ENCODE measurements around the gene UBE3B. TPM values are rescaled to one million over a fixed set of nuclear protein-coding genes. Genes with fewer than 3 reads are reported as not detected.

UBE3B gene
- total RNA-seq, 1 donor from 2014 or later = 28.4 TPM

- H3K4me1 Mint-ChIP-seq = peaks cover 26% of the 10 kb centered on the region
- H3K4me3 Mint-ChIP-seq = peak overlapping the region; percentile 19
- peaks cover 50% of the 10 kb centered on the region for H3K79me2 ChIP-seq (ENCODE audit: low read depth)
Observed at GRCh38 chr12:109479761-109480160, 2.3 kb downstream of the UBE3B start.

GRCh38 chr12:109480356-109480755, 2.9 kb downstream of the UBE3B start:
- Histone ChIP-seq H3K9ac (no peak overlapping the region), H3K79me2 (ENCODE audit: low read depth) (peaks cover 44% of the 10 kb centered on the region)

More at GRCh38 chr12:109479761-109480160, 2.3 kb downstream of the UBE3B start:
- H3K27ac ChIP-seq = no peak overlapping the region
- DNase-seq (ENCODE audit: low spot score) = no peak
- H3K9ac ChIP-seq = no peak overlapping the region
- no peaks in the 10 kb centered on the region for H3K27me3 ChIP-seq
- H3K36me3 ChIP-seq = no peaks in the 10 kb centered on the region
- no peak overlapping the region for H2AFZ ChIP-seq (replicated peaks)
- no peak for TF ChIP-seq EZH2 (IDR thresholded peaks at IDR 0.05)
- TF ChIP-seq CTCF (IDR thresholded peaks at IDR 0.05) = no peak
- Mint-ChIP-seq H3K27ac (no peak overlapping the region), H3K36me3 (peaks cover 4% of the 10 kb centered on the region), H3K9me3 (no peaks in the 10 kb centered on the region), H3K27me3 (ENCODE audit: insufficient read depth, low read depth) (peaks cover 5% of the 10 kb centered on the region)
- H4K20me1 ChIP-seq (ENCODE audit: low read depth) = peaks cover 20% of the 10 kb centered on the region
- peaks cover 14% of the 10 kb centered on the region for H3K4me1 ChIP-seq
- H3K4me3 ChIP-seq = no peak overlapping the region
- no peak overlapping the region for H3K4me2 ChIP-seq
- no peaks in the 10 kb centered on the region for H3K9me3 ChIP-seq (ENCODE audit: low read depth)
- H3F3A ChIP-seq (ENCODE audit: low read depth) = no peaks in the 10 kb centered on the region

GRCh38 chr12:109481863-109482262, 4.4 kb downstream of the UBE3B start:
- Histone ChIP-seq H3K4me3 (no peak overlapping the region), H2AFZ (replicated peaks) (no peak overlapping the region), H3K4me1 (peaks cover 7% of the 10 kb centered on the region), H4K20me1 (ENCODE audit: low read depth) (peaks cover 2% of the 10 kb centered on the region), H3K27me3 (no peaks in the 10 kb centered on the region), H3K27ac (no peak overlapping the region), H3K9ac (no peak overlapping the region), H3K9me3 (ENCODE audit: low read depth) (no peaks in the 10 kb centered on the region), H3K79me2 (ENCODE audit: low read depth) (peaks cover 29% of the 10 kb centered on the region), H3F3A (ENCODE audit: low read depth) (no peaks in the 10 kb centered on the region), H3K36me3 (no peaks in the 10 kb centered on the region), H3K4me2 (no peak overlapping the region)
- H3K9me3 Mint-ChIP-seq = no peaks in the 10 kb centered on the region
- H3K27me3 Mint-ChIP-seq (ENCODE audit: insufficient read depth, low read depth) = peaks cover 2% of the 10 kb centered on the region
- TF ChIP-seq EZH2phosphoT487 (IDR thresholded peaks at IDR 0.05) (no peak), EZH2 (IDR thresholded peaks at IDR 0.05) (no peak), CTCF (IDR thresholded peaks at IDR 0.05) (no peak)
- peaks cover 10% of the 10 kb centered on the region for H3K4me1 Mint-ChIP-seq
- no peak for DNase-seq (ENCODE audit: low spot score)
- H3K36me3 Mint-ChIP-seq = peaks cover 10% of the 10 kb centered on the region
- no peak overlapping the region for H3K4me3 Mint-ChIP-seq
- no peak overlapping the region for H3K27ac Mint-ChIP-seq

More at GRCh38 chr12:109480356-109480755, 2.9 kb downstream of the UBE3B start:
- peaks cover 5% of the 10 kb centered on the region for H3K27me3 Mint-ChIP-seq (ENCODE audit: insufficient read depth, low read depth)
- Histone ChIP-seq H3K4me1 (peaks cover 14% of the 10 kb centered on the region), H3K4me2 (no peak overlapping the region), H3F3A (ENCODE audit: low read depth) (no peaks in the 10 kb centered on the region), H2AFZ (replicated peaks) (no peak overlapping the region), H3K36me3 (no peaks in the 10 kb centered on the region), H3K9me3 (ENCODE audit: low read depth) (no peaks in the 10 kb centered on the region), H3K27ac (no peak overlapping the region), H3K27me3 (no peaks in the 10 kb centered on the region), H4K20me1 (ENCODE audit: low read depth) (peaks cover 14% of the 10 kb centered on the region), H3K4me3 (no peak overlapping the region)
- H3K36me3 Mint-ChIP-seq = peaks cover 8% of the 10 kb centered on the region
- no peak overlapping the region for H3K27ac Mint-ChIP-seq
- TF ChIP-seq EZH2phosphoT487 (IDR thresholded peaks at IDR 0.05) (no peak), CTCF (IDR thresholded peaks at IDR 0.05) (no peak), EZH2 (IDR thresholded peaks at IDR 0.05) (no peak)
- no peak overlapping the region for H3K4me3 Mint-ChIP-seq
- H3K4me1 Mint-ChIP-seq = peaks cover 25% of the 10 kb centered on the region
- H3K9me3 Mint-ChIP-seq = no peaks in the 10 kb centered on the region
- DNase-seq (ENCODE audit: low spot score) = no peak
